NCI-H526 (cell line): ENCODE results near the gene SORCS2.

Source experiments
- DNase-seq, 2 experiments: peaks; one replicate each; lab custom pipeline; 2025; lab: John Stamatoyannopoulos, UW

SORCS2 gene

GRCh38 chr4:7415927-7416686 is 223.8 kb downstream of the SORCS2 start:
- DNase-seq: no peak

- DNase-seq: no peak
Measured at GRCh38 chr4:7416745-7417432, 224.6 kb downstream of the SORCS2 start.

- no peak for DNase-seq
Measured at GRCh38 chr4:7417639-7418038, 225.3 kb downstream of the SORCS2 start.

GRCh38 chr4:7418131-7418943 is 226.0 kb downstream of the SORCS2 start:
- no peak for DNase-seq

- no peak for DNase-seq
Measured at GRCh38 chr4:7419961-7420660, 227.8 kb downstream of the SORCS2 start.

GRCh38 chr4:7420661-7421040 is 228.3 kb downstream of the SORCS2 start:
- DNase-seq: no peak

GRCh38 chr4:7421356-7422150 is 229.2 kb downstream of the SORCS2 start:
- DNase-seq: no peak

- DNase-seq: no peak
Measured at GRCh38 chr4:7422151-7422897, 230.0 kb downstream of the SORCS2 start.

GRCh38 chr4:7422898-7423180 is 230.5 kb downstream of the SORCS2 start:
- DNase-seq: no peak

GRCh38 chr4:7423391-7423790 is 231.1 kb downstream of the SORCS2 start:
- no peak for DNase-seq

GRCh38 chr4:7423801-7424552 is 231.6 kb downstream of the SORCS2 start:
- no peak for DNase-seq

- no peak for DNase-seq
Measured at GRCh38 chr4:7424553-7425111, 232.3 kb downstream of the SORCS2 start.

- DNase-seq: no peak
Measured at GRCh38 chr4:7425124-7425523, 232.8 kb downstream of the SORCS2 start.

GRCh38 chr4:7425591-7426468 is 233.5 kb downstream of the SORCS2 start:
- DNase-seq: no peak

- DNase-seq: no peak
Measured at GRCh38 chr4:7426525-7427171, 234.3 kb downstream of the SORCS2 start.

- no peak for DNase-seq
Measured at GRCh38 chr4:7427361-7427760, 235.0 kb downstream of the SORCS2 start.

- DNase-seq: no peak
Measured at GRCh38 chr4:7427831-7428260, 235.5 kb downstream of the SORCS2 start.
